Lower leg skin (tissue), 4 donors: ENCODE measurements around the gene FBXO45. TPM values are rescaled to one million over a fixed set of nuclear protein-coding genes. Genes with fewer than 3 reads are reported as not detected.
"Not testable (repeated sequence)": the region's sequence is repeated elsewhere in the genome, so short reads cannot be mapped to it uniquely, and the experiment has no call there.

Experiments
- DNase-seq, 2 donors: peaks; one replicate each; pipeline ENCODE4 v3.0.0-alpha.2; 2019; ENCODE audit warnings: low spot score in 2 of 2
- H3K4me3 ChIP-seq: fragments of 200-600 bp; sonication (generic); 2 replicates; pipeline ENCODE4 v1.5.1; 2017; ENCODE audit warnings: mild to moderate bottlenecking, low read depth; ENCODE audit not compliant: poor library complexity, severe bottlenecking
- POLR2A ChIP-seq, 2 donors: fragments of 450-650 bp; IDR thresholded peaks; one replicate each; pipeline ENCODE4 v1.6.1; 2016 to 2017; ENCODE audit warnings: antibody characterized with exemption in 2 of 2, mild to moderate bottlenecking in 1 of 2, moderate library complexity in 1 of 2
- WGBS, 2 donors: methylation state at CpG; one replicate each; pipeline ENCODE4 v1.1.5; 2018; 5-methylcytosine and 5-hydroxymethylcytosine counted together
- intact Hi-C: fragments of 100-400 bp; cut with DNase I; formaldehyde crosslinking; loops from one replicate; pipeline ENCODE4 v1.15.0; 2023; ENCODE audit warnings: low total_unique reads
- total RNA-seq, 4 donors: library from RNA; depleted of rRNA; stranded (reverse); fragments of >200 nt; gene quantifications; one replicate each; pipeline ENCODE4 v1.1.0, GENCODE V29; 2016
- TF ChIP-seq, protein P1 (sequence below), 3 donors: fragments of 450-650 bp; IDR thresholded peaks; one replicate each; pipeline ENCODE4 v1.5.1; 2016; ENCODE audit warnings: antibody characterized with exemption in 3 of 3, mild to moderate bottlenecking in 3 of 3, moderate library complexity in 2 of 3

FBXO45 gene
- total RNA-seq, 4 donors from 2014 or later, result 16.1 to 33.7 (median 28.0) TPM

DNA sequence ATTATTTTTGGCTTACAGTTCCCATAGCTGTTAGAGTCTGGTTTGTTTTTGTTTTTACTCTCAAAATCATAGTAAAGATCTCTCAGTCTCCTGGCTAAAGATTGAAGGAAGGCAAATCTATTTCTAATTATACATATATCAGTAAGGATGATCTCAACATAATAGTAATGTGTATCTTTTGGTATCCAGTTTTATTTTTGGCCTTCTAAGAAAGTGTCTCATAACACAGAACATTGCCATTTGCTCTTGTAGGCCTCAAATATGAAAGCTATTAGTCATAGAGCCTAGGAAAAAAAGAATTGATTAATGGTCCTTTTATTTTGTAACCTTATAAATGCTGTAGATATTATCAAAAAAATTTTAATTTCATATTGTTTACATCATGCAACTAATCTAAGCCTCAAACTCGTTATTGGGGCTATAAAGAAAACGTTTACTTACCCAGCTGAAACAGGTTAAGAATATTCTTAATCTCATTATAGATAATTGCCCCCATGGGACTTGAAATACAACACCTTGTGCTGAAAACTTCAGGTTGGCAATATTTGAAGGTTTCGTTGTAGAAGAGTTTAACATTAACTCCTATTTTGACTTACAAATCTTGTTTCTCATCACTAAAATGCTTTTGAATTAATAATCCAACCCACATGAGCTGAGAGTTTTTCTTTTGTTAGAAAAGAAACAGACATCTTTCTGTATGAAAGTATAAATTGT, 16.7 kb downstream of the FBXO45 start:
- DNase-seq, result no peak
- TF ChIP-seq POLR2A (IDR thresholded peaks at IDR 0.05), result no peak
- TF ChIP-seq, protein P1, sequence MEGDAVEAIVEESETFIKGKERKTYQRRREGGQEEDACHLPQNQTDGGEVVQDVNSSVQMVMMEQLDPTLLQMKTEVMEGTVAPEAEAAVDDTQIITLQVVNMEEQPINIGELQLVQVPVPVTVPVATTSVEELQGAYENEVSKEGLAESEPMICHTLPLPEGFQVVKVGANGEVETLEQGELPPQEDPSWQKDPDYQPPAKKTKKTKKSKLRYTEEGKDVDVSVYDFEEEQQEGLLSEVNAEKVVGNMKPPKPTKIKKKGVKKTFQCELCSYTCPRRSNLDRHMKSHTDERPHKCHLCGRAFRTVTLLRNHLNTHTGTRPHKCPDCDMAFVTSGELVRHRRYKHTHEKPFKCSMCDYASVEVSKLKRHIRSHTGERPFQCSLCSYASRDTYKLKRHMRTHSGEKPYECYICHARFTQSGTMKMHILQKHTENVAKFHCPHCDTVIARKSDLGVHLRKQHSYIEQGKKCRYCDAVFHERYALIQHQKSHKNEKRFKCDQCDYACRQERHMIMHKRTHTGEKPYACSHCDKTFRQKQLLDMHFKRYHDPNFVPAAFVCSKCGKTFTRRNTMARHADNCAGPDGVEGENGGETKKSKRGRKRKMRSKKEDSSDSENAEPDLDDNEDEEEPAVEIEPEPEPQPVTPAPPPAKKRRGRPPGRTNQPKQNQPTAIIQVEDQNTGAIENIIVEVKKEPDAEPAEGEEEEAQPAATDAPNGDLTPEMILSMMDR (IDR thresholded peaks at IDR 0.05), result no peak
- 81 to 83% methylated on average over 3 of the region's 3 CpGs for WGBS, 2 donors
- no peak overlapping the region for H3K4me3 ChIP-seq
- intact Hi-C loops, result no loop called here

DNA sequence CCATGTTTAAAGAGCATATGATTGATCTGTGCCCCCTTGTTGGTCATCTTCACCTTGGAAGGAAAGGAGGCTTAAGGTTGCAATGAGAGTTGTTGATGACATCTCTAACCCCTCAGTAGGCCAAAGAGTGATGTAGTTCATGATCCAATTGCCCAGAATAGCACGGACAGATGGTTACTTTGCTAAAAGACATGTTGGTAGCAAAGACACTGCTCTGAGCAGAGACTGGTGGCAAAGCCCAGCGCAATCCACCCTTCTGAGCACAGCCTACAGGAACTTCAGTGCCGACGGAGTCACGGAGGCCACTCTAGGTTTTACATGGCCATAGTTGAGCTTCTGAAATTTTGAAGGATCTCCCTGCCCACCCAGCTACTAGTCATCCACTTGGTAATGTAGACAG, 21.8 kb downstream of the FBXO45 start:
- no peak overlapping the region for H3K4me3 ChIP-seq
- intact Hi-C loops, result no loop called here
- WGBS, 2 donors, result 85% methylated on average over 5 of the region's 5 CpGs
- TF ChIP-seq, protein P1 (IDR thresholded peaks at IDR 0.05), result no peak
- no peak for TF ChIP-seq POLR2A (IDR thresholded peaks at IDR 0.05)
- DNase-seq, result no peak

GRCh38 chr3:196596355-196596754, 27.9 kb downstream of the FBXO45 start:
- 32 to 47% methylated on average over 5 of the region's 5 CpGs for WGBS, 2 donors
- TF ChIP-seq, protein P1 (IDR thresholded peaks at IDR 0.05), result no peak
- no peak for TF ChIP-seq POLR2A (IDR thresholded peaks at IDR 0.05)
- DNase-seq, result no peak
- H3K4me3 ChIP-seq, result no peak overlapping the region
- intact Hi-C loops, result no loop called here

DNA sequence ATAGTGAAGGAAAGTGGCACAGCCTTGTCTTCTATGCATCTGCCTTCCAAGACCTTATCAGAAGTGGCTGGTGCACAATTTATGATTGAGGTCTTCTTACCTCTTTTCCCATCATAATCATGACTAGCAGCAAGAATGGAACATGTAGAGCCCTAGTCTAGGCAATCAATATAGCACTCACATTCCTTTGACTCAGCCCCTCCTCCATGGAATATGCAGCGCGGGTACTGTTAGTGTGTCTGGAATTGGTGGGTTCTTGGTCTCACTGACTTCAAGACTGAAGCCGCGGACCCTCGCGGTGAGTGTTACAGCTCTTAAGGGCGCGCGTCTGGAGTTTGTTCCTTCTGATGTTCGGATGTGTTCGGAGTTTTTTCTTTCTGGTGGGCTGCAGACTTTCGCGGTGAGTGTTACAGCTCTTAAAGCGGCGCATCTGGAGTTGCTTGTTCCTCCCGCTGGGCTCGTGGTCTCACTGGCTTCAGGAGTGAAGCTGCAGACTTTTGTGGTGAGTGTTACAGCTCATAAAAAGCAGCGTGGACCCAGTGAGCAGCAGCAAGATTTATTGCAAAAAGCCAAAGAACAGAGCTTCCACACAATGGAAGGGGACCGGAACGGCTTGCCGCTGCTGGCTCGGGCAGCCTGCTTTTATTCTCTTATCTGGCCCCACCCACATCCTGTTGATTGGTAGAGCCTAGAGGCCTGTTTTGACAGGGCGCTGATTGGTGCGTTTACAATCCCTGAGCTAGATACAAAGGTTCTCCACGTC, 29.7 kb downstream of the FBXO45 start:
- DNase-seq, H3K4me3 ChIP-seq, intact Hi-C loops: not testable (repeated sequence)
- WGBS, 2 donors, result 53 to 72% methylated on average over 23 to 25 of the region's 25 CpGs

DNA sequence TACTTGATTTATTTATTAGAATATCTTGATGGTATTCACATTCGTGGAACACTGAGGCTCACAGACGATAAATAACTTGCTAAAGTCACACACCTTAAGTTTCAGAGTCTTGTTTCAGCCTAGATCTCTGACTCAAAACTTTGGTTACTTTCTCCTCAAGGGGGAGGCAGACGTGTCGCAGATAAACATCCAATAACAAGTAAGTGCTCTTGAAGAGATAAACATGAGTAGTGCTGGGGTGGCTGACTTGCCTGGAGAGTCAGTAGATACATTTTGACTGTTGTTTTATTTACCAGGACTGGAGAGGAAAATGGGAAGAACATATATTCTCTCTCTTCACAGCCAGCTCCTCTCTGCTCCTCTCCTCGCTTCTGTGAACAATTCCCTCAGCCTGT, 31.3 kb downstream of the FBXO45 start:
- DNase-seq, result no peak
- intact Hi-C loops, result no loop called here
- TF ChIP-seq POLR2A (IDR thresholded peaks at IDR 0.05), result no peak
- TF ChIP-seq, protein P1 (IDR thresholded peaks at IDR 0.05), result no peak
- no peak overlapping the region for H3K4me3 ChIP-seq
- WGBS, 2 donors, result 68 to 84% methylated on average over 5 of the region's 5 CpGs

- WGBS, 2 donors, result 80 to 89% methylated on average over 7 of the region's 7 CpGs
- intact Hi-C loops, result no loop called here
- H3K4me3 ChIP-seq, result no peak overlapping the region
- no peak for TF ChIP-seq POLR2A (IDR thresholded peaks at IDR 0.05)
- DNase-seq, result no peak
Measured at GRCh38 chr3:196600359-196600758, 31.9 kb downstream of the FBXO45 start.
